SH-SY5Y (cell line): ENCODE data around the gene PROX2.

ENCODE experiments used
- GATA2 ChIP-seq: IDR thresholded peaks from 2 replicates; pipeline ENCODE4 v1.6.1; 2011; ENCODE audit warnings: mild to moderate bottlenecking, low read depth, low read length
- GATA3 ChIP-seq: IDR thresholded peaks from 2 replicates; pipeline ENCODE4 v1.6.1; 2011; ENCODE audit warnings: low read depth, mild to moderate bottlenecking, low read length, moderate library complexity

PROX2 gene

GRCh38 chr14:74867673-74868072, 8.3 kb downstream of the PROX2 start:
- TF ChIP-seq GATA2: no peak
- TF ChIP-seq GATA3: no peak

- TF ChIP-seq GATA3: no peak
- TF ChIP-seq GATA2: no peak
These were observed 9.1 kb downstream of the PROX2 start for GRCh38 chr14:74866708-74867389.

DNA sequence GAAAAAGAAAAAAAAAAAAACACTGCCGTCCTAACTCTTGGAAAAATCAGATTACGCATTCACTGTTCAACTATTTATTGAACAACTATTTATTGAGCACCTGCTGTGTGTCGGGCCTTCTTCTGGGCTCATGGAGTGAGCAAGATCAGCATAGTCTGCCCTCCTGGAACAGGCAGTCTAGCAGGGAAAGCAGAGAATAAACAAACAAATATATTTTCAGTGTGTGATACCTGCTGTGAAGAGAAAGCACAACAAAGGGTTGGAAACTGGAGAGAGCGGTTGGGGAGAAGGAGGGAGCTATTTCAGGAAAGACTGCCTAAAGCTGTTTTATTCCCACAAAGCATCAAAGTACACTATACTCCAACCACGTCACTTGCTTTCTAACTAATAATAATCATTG, 10.8 kb downstream of the PROX2 start:
- TF ChIP-seq GATA2: no peak
- no peak for TF ChIP-seq GATA3

GRCh38 chr14:74864198-74864597, 11.7 kb downstream of the PROX2 start:
- TF ChIP-seq GATA3: no peak
- TF ChIP-seq GATA2: no peak

GRCh38 chr14:74863274-74863673, 12.7 kb downstream of the PROX2 start:
- TF ChIP-seq GATA2: no peak
- no peak for TF ChIP-seq GATA3

GRCh38 chr14:74861734-74862090, 14.2 kb downstream of the PROX2 start:
- TF ChIP-seq GATA3: no peak
- TF ChIP-seq GATA2: no peak

DNA sequence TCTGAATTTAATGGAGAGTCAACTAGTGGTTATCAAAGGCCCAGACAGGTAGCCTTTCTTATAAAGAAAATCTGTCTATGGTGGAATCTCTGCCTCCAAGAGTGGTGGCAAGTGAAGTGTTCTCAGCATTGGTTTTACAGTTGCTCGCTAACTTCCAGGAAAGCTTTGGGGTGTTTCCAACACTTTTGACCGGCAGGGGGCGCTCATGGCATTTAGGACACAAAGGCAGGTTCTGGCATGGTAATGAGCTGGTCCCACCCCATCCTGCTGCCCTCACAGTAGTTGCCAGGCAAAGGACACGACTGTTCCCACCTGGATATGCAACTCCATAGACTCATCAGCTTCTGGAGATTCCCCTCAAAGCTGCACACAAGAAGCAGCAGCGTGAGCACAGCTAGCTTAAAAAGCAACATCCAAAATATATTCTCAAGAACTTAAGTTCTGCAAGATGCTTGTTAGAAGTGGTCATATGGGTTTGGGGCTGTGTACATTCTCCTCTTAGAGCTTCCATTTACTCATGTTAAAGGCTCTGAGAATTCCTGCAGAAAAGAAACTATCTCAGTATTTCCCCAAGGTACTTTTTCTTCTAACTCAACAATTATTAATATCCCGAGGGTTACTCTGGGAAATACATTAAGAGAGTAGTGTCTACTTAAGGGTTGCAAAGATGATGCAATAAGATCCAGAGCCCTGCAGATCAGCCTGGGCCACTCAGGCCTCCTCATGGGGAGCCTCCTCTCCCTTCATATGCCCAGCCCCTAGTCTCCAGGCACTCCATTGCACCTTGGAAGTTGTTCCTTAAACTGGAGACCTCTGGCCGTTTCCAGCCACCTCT, 14.8 kb downstream of the PROX2 start:
- no peak for TF ChIP-seq GATA3
- no peak for TF ChIP-seq GATA2

GRCh38 chr14:74859757-74860552, 16.0 kb downstream of the PROX2 start:
- TF ChIP-seq GATA3: no peak
- TF ChIP-seq GATA2: no peak

GRCh38 chr14:74858022-74858421, 17.9 kb downstream of the PROX2 start:
- TF ChIP-seq GATA3: no peak
- TF ChIP-seq GATA2: no peak

DNA sequence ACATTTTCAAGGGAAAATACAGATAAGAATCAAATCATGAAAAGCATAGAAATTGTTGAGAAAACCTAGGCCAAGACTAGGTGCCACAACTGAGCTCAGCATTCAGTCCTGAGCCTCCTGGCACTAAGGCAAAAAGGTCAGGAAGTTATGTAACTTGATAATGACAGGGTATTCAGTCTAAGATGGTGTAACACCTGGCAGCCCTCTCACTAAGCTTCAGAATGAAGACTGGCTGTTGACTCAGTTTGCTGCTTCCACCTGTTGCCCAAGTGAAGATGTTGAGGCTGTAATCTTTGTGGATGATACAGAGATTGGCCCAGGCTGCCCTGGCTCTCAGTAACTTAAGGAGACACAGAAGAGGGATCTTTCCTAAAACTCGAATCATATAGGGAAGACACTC, 19.6 kb downstream of the PROX2 start:
- TF ChIP-seq GATA2: no peak
- TF ChIP-seq GATA3: no peak

- TF ChIP-seq GATA3 (no peak), GATA2 (no peak)
These were observed 20.0 kb downstream of the PROX2 start for GRCh38 chr14:74855945-74856344.

GRCh38 chr14:74855021-74855420, 20.9 kb downstream of the PROX2 start:
- no peak for TF ChIP-seq GATA3
- TF ChIP-seq GATA2: no peak

GRCh38 chr14:74853581-74853980, 22.4 kb downstream of the PROX2 start:
- TF ChIP-seq GATA3: no peak
- TF ChIP-seq GATA2: no peak

GRCh38 chr14:74852922-74853530, 22.9 kb downstream of the PROX2 start:
- TF ChIP-seq GATA2 (no peak), GATA3 (no peak)

DNA sequence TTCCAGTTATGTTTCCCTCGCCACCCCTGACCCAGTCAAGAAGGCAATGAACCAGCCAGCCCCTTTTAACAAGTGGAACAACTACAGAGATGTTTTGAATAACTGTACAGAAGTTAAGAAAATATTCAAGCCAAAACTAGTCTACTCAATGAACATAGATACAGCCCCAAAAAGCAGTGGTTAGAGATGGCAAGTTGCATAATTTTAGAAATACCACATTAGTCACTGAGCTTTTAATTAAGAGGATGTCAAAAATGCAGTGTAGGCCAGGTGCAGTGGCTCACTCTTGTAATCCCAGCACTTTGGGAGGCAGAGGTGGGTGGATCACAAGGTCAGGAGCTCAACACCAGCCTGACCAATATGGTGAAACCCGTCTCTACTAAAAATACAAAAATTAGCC, 27.2 kb downstream of the PROX2 start:
- TF ChIP-seq GATA2 (no peak), GATA3 (no peak)
